ENCODE measurements around the gene FAHD2A.
"Not testable (repeated sequence)": the region's sequence is repeated elsewhere in the genome, so short reads cannot be mapped to it uniquely, and the experiment has no call there.

FAHD2A gene

GRCh38 chr2:95390881-95391321, 11.6 kb upstream of the FAHD2A start:
- DNase-seq (ENCODE audit: low read depth in 2 of 2) = no peak

- no peak for DNase-seq (ENCODE audit: low read depth in 2 of 2)
Measured at GRCh38 chr2:95391641-95392310, 10.7 kb upstream of the FAHD2A start.

- DNase-seq (ENCODE audit: low read depth in 2 of 2) = no peak
Measured at GRCh38 chr2:95392320-95392719, 10.2 kb upstream of the FAHD2A start.

- DNase-seq (ENCODE audit: low read depth in 2 of 2) = no peak
Measured at GRCh38 chr2:95392730-95393455, 9.6 kb upstream of the FAHD2A start.

GRCh38 chr2:95393901-95394300, 8.6 kb upstream of the FAHD2A start:
- DNase-seq (ENCODE audit: low read depth in 2 of 2) = no peak

GRCh38 chr2:95399061-95399460, 3.4 kb upstream of the FAHD2A start:
- no peak for DNase-seq (ENCODE audit: low read depth in 2 of 2)

GRCh38 chr2:95401480-95401879, 1.0 kb upstream of the FAHD2A start:
- DNase-seq (ENCODE audit: low read depth in 2 of 2) = no peak

- DNase-seq (ENCODE audit: low read depth in 2 of 2) = not testable (repeated sequence)
Measured at GRCh38 chr2:95402004-95402369, 521 bp upstream of the FAHD2A start.

- DNase-seq (ENCODE audit: low read depth in 2 of 2) = not testable (repeated sequence)
Measured at GRCh38 chr2:95403204-95403721, 755 bp downstream of the FAHD2A start.

GRCh38 chr2:95403824-95404223, 1.3 kb downstream of the FAHD2A start:
- DNase-seq (ENCODE audit: low read depth in 2 of 2) = not testable (repeated sequence)

- not testable (repeated sequence) for DNase-seq (ENCODE audit: low read depth in 2 of 2)
Measured at GRCh38 chr2:95404676-95405075, 2.2 kb downstream of the FAHD2A start.

- not testable (repeated sequence) for DNase-seq (ENCODE audit: low read depth in 2 of 2)
Measured at GRCh38 chr2:95411239-95411638, 8.7 kb downstream of the FAHD2A start.

- peak in 1 of 2 donors; percentile 51 for DNase-seq (ENCODE audit: low read depth in 2 of 2)
Measured at GRCh38 chr2:95414015-95414594, 11.6 kb downstream of the FAHD2A start.

GRCh38 chr2:95415138-95415537, 12.6 kb downstream of the FAHD2A start:
- DNase-seq (ENCODE audit: low read depth in 2 of 2) = not testable (repeated sequence)

GRCh38 chr2:95415561-95415960, 13.1 kb downstream of the FAHD2A start:
- DNase-seq (ENCODE audit: low read depth in 2 of 2) = not testable (repeated sequence)

GRCh38 chr2:95427196-95427867, 24.8 kb downstream of the FAHD2A start:
- not testable (repeated sequence) for DNase-seq (ENCODE audit: low read depth in 2 of 2)

GRCh38 chr2:95429748-95430467, 27.4 kb downstream of the FAHD2A start:
- not testable (repeated sequence) for DNase-seq (ENCODE audit: low read depth in 2 of 2)

GRCh38 chr2:95433373-95433772, 30.9 kb downstream of the FAHD2A start:
- DNase-seq (ENCODE audit: low read depth in 2 of 2) = not testable (repeated sequence)

GRCh38 chr2:95433973-95434372, 31.5 kb downstream of the FAHD2A start:
- not testable (repeated sequence) for DNase-seq (ENCODE audit: low read depth in 2 of 2)

GRCh38 chr2:95434507-95435076, 32.1 kb downstream of the FAHD2A start:
- not testable (repeated sequence) for DNase-seq (ENCODE audit: low read depth in 2 of 2)

All from stimulated activated CD4-positive, alpha-beta T cell treated with anti-CD3 and anti-CD28 coated beads, Interleukin-1b, Interleukin-23, amount 100 ng/mL, for 1 hour (primary cell).